Activated T-cell treated with anti-CD3 and anti-CD28 coated beads, Interleukin-2, amount 50 U/mL, for 48 hours (primary cell): ENCODE data around the gene RERE.
"Not testable (repeated sequence)": the region's sequence is repeated elsewhere in the genome, so short reads cannot be mapped to it uniquely, and the experiment has no call there.

ENCODE experiments used
- DNase-seq, 2 experiments: peaks; one replicate each; pipeline ENCODE4 v3.0.0-alpha.2; 2020

RERE gene

DNA sequence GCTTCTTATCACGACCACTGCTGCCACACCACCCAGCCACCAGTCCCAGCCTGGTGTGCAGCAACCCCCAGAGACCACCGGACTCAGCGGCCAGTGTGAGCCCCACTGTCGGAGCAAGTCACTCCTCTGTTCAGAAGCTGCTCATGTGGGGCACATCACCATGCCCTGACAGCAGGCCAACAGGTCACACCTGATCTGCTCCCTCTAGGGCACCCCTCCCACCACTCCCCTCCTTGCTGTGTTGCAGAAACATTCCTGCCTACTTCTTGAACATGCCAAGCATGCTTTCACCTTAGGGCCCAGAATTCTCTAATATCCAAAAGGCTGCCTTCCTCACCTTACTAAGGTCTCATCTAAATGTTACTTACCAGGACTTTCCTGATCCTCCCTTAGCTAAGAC, 353.1 kb downstream of the RERE start:
- no peak for DNase-seq

DNA sequence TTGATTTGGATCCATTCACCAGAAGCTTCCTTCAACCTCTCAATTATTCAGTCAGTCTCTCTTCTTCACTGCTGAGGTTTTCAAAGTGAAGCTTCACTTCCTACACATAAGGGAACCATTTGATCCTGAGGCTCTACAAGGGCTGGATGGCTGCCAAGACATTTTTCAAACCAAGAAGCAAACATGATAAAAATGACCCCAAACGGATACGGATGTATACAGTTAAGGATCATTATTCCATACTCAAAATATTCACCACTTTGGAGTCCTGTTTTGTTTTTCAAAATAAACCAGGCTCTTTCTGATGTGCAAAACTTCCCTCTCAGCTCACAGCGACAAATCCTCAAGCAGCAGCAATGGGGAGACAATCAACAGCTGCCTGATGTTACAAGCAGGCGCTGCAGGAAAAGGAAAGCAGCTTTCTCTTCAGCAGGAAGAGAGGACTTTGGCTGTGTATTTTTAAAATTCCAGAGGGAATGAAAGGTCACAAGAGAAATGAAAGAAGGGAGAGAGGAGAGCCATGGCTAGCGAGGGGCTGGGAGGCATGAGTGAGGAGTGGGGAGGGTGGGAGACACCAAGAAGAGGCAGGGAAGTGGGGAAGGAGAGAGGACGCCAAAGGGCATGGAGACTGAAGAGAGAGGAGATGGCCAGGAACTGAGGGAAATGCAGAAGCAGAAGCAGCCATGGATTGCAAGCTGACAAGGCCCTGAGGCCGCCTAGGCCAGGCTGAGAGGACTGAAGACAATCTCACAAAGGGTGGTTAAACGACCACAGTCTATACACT, 354.1 kb downstream of the RERE start:
- DNase-seq = no peak

DNA sequence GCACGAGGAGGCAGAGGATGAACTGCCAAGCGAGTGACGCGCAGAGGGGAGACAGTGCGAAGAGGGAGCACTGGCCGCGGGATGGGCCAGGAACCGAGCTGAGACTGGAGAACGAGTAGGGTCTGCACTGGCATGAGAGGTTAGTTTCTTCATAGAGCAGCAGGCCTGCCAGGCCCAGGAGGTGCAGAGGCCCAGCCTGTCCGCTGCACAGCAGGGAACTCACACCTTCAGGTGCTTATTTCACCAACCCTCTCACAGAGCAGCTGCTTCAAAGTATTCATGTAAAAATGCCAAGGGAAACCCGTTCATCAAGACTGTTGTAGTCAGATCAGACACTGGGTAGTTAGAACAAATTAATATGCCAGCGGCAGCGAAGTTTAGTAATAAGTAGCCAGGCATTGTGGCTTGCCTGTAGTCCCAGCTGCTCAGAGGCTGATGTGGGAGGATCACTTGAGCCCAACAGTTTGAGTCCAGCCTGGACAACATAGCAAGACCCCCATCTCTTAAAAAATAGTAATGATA, 355.0 kb downstream of the RERE start:
- no peak for DNase-seq

DNA sequence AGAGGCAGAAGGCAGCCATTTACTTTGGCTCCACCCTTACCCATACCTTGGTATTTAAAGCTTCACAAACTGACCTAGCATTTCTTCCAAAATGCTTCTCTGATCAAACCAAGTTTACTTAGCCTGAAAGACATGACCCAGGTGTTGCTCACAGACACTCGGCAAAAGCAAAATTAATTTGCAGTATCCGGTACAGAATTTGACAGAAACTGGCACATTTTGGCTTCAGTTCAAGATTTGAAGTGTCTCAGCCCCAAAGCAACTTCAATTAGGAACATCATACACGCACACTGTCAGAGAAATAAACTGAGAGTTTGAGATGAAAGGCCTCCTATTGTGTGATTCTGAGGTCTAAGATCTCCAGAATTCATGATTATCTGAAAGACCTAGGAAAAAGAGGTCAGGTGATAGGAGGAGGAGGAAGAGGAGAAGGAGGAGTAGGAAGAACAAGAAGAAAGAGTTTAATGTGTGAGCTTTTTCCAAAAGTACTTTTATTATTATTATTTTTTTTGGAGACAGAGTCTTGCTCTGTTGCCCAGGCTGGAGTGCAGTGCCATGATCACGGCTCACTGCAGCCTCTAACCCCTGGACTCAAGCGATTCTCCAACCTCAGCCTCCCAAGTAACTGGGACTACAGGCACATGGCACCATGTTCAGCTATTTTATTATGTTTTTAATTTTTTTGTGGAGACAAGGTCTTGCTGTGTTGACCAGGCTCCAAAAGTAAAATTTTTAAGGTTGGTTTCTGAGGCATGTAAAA, 355.9 kb downstream of the RERE start:
- DNase-seq = no peak

DNA sequence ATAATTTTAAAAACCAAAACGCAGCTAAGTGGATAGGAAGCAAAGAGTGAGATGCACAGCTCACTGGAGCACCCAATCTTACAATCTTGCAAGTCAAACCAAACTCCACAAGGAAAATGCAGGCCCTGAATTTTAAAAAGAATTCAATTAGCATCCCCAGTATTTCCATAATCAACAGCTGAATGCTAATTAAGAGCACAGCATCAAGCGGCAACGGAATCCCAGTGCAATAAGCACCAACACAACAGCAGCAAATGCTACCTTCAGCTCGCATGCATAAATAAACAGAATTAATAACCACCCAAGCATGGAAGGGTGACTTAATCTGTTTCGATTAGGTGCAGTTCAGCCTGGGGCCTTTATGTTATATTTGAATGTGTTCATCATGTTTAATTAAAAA, 356.7 kb downstream of the RERE start:
- DNase-seq = no peak

DNA sequence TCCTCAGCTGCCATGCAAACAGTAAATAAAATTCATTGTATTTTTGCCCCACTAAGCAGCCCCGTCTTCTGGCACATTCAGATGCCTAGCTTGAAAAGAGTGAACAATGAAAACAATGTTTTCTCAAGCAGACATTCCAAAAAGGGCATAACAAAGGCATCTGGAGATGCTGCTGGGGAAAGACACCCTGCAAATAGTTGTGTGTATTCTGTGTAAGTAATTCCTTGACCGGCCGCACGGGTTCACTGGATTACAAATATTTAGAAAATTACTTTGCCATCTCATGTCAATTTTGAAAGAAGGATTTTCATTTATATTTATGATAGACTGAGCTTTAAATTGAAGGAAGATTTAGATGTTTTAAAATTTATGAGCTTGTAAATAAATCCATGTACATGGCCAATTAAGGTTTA, 357.3 kb downstream of the RERE start:
- DNase-seq = no peak

DNA sequence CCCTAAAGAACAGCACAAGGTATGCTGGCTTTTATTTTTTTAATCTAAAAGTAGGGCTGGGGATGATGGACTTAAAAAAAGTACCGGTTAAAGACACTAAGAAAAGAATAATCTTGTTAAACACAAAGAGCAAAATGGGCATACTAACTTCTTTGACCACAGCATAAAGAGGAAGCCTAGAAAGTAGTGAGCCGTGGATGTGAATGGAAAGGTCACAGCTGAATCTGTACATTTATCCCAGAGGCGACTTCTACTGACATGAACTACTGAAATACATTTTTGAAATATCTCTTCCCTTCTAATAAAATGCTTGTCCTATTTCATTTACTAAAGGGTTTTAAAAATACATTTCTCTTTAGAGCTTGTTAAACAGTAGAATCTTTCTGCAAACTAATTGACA, 358.8 kb downstream of the RERE start:
- no peak for DNase-seq

DNA sequence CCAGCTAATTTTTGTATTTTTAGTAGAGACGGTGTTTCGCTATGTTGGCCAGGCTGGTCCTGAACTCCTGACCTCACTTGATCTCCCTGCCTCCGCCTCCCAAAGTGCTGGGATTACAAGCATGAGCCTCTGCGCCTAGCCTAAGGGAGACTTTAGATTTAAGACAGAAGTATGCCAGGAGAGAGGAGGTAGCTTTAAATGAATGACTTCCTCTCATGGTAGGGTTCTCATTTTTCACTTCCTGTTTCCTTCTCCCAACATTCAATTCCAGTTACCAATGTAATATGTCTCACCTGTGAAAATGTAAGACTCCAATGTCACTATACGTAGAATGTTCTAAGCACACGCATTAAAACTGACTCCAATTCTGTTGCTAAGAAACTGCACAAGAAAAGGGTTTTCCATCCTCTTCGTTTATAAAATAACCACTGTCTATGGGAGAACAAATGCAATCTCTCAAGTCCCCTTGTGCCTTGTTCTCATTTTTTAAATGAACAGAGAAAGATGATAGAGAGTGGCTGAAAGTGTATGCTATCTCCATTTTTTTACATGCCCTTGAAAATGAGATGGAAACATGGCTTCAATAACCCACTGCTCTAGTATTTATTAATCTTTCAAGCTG, 359.6 kb downstream of the RERE start:
- DNase-seq = no peak

DNA sequence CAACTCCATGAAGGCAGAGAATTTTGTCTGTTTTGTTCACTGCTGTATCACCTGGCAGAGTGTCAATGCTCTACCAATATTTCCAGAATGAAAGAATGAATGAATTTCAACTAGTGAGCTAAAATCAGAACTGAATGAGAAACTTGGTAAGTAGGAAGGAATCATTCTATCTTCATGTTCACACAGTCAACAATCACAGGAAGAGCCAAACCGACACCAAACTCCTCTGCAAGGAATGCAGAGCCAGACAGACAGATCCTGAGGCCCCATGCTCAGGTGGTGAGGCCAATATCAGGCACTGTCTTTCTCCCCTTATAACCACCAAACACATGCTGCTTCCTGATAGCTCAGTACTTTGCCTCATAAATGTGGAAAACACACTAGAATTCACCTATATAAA, 360.4 kb downstream of the RERE start:
- no peak for DNase-seq

DNA sequence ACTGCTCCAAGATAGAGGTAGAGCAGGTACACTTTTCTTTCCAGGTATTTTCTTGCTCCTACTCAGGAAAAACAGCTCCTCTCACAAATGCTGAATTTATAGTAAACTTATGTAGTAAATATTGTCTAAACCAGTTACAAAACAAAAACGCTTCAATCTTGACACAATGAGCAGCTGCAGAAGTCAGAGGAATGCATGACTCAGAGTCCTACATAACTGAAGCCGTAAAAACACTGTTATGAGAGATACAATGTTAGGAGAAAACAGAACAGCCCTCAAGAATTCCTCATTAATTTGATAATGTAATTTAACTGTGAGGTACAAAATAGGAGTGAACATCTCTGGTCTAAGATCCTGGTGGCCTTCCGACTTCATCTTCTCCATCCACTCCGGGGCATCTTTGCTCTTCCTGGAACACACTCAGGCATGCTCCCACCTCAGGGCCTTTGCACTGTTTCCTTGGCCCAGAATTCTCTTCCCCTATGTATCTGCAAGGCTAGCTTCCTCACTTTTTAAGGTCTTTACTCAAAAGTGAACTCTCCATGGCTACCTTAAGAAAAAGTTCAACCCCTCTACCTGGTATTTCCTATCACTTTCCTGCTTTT, 361.0 kb downstream of the RERE start:
- DNase-seq = no peak

DNA sequence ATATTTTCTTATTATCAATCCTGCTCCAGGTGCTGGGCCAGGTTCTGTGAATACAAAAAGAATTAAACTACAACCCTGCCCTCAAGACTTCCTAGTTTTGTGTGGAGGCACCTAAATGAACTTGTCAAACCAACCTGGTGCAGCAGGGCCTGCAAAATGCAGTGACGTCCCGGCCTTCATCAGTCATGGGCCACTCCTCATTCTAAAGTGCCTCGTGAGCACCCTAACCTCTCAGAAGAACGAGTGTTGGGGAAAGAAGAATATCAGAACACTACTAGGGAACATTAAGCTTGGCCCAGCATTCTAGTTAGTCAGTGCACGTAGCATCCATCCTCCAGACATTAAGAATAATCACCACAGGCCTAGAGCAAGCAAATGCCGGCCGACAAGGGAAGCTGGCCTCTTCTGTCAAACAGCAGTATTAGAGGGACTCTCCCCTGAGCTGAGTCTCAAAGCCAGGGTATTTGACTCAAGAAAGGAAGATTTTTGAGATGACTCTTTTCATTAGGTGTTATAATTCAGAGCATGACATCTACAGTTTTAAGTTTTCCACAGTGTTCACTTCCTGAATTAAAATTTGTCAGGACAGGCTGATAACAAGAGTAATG, 361.6 kb downstream of the RERE start:
- DNase-seq = no peak

DNA sequence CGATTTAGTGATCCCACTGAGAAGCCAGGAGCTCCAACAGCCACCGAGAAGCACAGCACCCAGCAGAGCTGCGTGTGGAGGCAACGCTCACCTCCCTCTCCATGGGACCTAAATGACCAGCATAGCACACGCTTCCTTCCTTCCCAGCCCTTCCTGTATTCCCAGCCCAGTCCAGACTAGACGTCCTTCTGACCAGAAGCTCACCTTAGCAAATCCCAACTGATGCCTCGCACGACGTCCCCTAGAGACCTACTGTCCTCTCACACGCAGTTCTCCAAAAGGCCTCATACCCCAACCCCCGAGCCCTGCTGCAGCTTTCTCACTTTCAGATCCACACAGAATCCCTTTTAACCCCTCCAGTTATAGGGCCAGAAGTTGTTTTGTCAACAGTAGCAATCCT, 367.1 kb downstream of the RERE start:
- DNase-seq = no peak

DNA sequence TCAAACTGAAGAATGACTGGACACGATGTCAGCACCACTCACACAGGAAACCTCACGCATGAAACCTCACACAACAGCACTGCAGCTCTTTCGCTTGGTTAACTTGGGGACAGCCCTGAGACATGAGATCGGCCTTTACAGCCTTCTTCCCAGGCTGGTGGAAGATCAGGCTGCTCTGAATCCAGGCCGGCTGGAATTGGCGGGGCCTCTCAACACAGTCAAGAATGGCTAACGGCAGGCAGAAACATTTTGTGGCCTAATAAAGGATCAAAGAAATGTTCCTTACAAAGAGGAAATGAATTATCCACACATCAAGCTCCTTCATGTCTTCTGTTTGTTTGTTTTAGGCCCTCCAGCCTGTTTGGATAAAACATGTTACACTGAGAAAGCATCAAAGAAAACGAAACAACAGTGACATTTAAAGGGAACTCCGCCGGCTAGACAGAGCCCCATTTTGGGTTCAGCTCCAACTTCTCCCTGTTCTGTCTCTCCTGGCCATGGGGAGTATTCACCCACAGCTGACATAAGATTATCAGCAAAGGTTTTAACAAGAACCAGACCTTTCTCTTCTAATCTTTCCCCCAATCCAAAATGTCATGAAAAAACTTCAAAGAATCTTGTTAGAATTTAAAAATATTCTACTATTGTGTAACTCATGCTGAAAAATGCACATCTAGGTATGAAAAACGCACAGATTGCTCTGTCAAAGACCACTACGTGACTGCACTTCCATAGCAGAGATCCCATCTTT, 368.4 kb downstream of the RERE start:
- DNase-seq = no peak

DNA sequence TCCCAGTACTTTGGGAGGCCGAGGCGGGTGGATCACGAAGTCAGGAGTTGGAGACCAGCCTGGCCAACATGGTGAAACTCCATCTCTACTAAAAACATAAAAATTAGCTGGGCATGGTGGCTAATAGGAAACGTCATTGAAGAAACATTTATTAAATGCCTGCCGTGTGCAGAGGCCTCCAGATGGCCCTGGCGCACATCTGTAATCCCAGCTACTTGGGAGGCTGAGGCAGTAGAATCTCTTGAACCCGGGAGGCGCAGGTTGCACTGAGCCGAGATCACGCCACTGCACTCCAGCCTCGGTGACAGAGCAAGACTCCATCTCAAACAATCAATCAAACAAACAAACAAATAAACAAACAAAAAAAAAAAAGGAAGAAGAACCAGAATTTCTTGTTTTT, 368.9 kb downstream of the RERE start:
- DNase-seq = not testable (repeated sequence)

DNA sequence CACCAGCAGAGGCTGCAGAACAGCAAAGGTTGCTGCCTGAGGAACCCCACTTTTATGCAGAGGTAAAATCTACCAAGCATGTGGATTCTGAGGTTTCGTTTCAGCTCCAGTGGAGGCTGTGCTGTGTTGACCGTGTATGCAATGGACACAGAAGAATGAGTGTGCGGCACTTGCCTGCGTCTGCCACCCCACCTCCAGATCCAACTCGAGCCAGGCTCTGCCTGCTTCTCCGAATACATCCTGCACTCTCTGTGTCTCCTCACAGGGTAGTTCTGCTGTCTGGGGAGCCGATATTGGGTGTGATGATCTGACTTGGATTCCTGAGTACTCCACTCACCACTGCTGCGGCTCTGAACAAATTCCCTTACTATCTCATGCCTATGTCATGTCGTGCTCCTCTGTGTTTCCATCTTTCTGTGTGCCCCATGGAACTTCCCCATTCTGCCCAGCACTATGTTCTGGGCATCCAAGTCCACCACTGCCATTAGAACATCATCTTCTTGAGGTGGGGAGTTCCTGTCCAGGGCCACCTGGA, 369.8 kb downstream of the RERE start:
- no peak for DNase-seq

DNA sequence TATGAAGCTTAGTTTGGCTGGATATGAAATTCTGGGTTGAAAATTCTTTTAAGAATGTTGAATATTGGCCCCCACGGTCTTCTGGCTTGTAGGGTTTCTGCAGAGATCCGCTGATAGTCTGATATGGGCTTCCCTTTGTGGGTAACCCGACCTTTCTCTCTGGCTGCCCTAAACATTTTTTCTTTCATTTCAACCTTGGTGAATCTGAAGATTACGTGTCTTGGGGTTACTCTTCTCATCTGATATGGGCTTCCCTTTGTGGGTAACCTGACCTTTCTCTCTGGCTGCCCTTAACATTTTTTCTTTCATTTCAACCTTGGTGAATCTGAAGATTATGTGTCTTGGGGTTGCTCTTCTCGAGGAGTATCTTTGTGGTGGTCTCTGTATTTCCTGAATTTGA, 371.3 kb downstream of the RERE start:
- not testable (repeated sequence) for DNase-seq

DNA sequence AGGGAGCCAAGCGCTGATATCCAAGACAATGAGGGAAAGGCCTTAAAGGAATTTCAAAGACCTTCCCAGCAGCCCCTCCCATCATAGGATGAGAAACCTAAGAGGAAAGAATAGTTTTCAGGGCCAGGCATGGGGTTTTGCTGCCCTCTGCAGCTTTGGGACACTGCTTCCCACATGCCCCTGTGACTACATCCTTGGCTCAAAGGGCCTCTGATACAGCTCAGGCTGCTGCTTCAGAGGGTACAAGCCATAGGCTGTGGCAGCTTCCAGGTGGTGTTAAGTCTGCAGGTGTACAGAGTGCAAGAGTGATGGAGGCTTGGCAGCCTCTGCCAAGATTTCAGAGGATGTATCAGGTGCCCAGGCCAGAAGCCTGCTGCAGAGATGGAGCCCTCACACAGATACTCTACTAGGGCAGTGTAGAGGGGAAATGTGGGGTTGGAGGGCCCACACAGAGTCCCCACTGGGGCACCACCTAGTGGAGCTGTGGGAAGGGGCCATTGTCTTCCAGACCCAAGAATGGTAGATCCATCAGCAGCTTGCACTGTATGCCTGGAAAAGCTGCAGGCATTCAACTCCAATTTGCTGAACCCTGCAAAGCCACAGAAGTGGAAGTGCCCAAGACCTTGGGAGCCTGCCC, 373.8 kb downstream of the RERE start:
- DNase-seq = no peak

DNA sequence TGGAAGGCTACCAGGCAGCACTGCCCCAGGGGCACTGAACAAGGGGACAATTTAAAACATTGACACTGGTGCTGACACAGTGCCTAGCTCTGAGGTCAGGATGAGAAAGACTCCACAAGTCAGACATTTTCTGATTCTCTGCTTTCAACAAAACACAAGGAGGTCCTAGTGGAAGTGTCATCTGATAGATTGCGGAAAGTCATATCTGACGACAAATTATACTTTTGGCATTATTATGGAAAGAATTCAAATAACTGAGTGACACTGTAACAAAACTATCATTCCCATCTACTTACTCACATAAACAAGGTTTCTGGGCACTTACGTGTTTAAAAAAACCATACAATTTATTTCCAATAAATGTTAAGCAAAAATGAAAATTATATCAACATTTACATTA, 376.0 kb downstream of the RERE start:
- DNase-seq = no peak

DNA sequence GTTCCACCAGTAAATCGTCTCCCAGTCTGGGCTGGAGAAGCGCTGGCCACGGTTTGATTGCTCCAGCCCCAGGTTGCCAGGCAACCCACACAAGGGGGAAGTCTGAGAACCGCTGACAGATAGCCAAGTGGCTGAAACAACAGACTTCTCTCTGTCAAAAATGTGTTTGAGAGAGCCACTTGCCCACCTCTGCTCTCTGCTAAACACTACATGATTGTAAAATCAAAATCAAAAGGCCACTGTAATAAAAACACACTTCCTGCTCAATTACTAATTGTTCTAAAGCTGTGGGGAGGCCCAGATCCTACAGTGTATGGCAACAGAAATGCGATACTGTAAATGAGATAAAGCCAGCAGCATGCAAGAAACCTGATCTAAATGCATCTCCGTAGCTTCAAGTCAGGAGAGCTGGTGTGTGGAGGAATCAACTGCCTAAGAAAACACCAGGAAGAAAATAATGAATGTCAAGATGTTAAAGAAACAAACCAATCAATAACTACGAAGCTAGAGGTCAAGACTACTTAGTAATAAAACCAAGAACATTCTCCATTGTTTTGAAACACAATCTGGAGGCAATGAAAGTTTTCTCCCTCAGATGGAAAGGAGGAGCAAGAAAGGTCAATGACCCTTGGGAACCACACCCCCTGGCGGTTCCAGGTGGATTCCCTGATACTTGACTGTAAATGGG, 378.3 kb downstream of the RERE start:
- no peak for DNase-seq

DNA sequence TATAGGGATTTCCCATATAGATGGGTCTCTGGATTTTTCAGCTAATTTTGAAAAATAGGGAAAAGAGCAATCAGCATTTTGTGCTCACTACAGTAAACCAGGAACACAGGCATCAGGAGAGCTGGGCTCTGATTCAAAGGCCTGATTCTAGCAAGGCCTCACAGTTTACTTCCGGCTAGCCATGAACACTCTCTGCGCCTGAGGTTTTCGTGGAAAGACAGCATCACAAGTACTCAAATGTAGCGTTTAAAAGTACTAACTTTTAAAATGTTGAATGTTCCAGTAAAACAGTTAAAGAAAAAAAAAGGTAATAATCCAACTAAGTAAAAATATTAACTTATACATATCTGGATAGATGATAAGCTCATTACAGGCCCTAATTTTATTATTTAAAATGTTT, 379.0 kb downstream of the RERE start:
- no peak for DNase-seq

DNA sequence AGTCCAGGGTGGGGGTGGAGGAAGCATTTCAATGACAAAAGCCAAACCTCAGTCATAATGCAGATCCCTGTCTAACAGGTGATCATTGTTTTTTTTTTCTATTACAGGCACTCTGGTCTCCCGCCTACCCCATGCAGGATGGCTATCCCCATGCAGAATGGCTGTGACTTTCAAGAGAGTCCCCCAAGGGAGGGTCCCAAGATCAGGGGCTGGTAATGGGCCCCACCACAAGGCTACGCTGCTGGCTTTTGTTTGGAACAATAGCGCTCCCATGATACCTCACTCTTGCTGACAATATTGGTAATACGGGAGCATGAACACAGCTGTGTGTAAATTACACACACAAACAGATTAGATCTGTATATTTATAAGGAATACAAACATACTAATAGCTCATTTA, 380.1 kb downstream of the RERE start:
- DNase-seq = no peak
